NCI-H187 (cell line): ENCODE data around the gene NRAS.

Source experiments
- DNase-seq, 2 experiments: peaks; one replicate each; lab custom pipeline; 2025; lab: John Stamatoyannopoulos, UW

The NRAS gene

GRCh38 chr1:114677691-114678090, 38.9 kb downstream of the NRAS start:
- DNase-seq = no peak

DNA sequence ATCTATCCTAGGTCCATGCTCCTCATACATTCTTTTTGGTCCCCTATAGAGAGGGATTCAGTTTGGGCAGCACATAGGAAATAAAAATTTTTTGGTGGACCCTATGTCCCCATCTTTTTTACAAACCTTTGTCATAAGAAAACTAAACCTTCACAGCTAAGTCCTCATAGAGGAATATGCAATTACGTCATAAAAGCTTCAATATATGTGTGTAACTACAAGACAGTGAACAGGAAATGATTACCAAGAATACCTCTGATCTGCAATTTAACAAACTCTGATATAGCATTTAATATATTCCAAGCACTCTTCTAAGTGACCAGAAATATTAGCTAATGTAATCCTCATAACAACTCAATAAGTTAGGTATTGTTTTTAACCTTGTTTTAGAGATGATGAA, 40.5 kb downstream of the NRAS start:
- no peak for DNase-seq

- DNase-seq = no peak
Observed at GRCh38 chr1:114671939-114672275, 44.7 kb downstream of the NRAS start.

DNA sequence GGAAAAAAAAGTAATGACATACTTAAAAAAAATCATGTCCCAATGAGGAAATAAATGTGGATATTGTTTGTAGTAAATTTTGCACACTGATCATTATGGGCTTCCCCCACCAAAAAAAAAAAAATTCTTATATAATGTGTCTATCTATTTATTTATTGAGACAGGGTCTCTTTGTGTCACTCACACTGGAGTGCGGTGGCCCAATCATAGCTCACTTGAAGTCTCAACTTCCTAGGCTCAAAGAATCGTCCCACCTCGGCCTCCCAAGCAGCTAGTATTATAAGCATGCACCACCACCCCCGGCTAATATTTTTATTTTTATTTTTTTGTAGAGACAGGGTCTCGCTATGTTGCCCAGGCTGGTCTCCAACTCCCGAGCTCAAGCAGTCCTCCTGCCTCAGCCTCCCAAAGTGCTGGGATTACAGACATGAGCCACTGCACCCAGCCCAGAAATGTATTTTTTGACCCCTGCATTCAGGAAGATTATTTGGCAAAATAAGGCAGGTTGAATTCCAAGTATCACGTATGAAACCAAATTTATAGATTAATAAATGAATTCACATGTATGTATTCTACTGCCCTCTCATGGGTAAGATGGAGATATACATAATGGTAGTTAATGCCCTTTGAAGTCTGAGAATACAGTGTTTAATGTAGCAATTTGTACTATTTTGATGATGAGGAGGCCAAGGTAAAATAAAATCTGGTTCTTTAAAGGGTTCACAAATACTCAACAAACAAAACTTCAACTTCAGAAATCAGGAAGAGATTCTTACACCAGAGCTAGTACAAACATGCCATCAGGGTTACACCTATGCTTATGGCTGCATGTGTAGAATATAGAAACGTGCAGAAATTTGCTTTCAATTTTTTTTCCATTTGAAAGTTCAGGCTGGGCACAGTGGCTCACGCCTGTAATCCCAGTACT, 45.3 kb downstream of the NRAS start:
- no peak for DNase-seq

GRCh38 chr1:114670083-114671010, 46.2 kb downstream of the NRAS start:
- DNase-seq = peak; percentile 43 to 57

GRCh38 chr1:114669562-114670082, 46.9 kb downstream of the NRAS start, which contains the start of gene DENND2C:
DENND2C (minus strand) TSS chr1:114670049; CDS start chr1:114625984, 44,065 bp downstream.
- peak in 1 of 2 experiments; percentile 57 for DNase-seq

GRCh38 chr1:114668784-114669561, 47.6 kb downstream of the NRAS start:
- no peak for DNase-seq

DNA sequence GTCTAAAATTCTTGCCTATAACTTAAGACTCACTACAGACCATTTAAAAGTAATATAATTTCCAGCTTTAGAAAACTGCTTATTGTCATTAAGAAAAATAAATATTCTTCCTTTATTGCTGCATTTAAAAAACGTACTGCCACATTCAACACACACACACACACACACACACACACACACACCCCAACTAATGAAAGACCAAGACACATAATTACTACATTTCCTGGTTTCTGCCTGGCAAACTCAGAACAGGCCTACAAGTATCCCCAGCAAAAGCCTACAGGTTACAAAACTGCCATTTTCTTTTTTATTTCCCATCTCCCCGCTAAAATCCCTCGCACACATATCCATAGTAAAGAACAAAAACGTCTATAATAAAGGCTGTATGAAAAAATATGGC, 48.2 kb downstream of the NRAS start:
- DNase-seq = no peak

DNA sequence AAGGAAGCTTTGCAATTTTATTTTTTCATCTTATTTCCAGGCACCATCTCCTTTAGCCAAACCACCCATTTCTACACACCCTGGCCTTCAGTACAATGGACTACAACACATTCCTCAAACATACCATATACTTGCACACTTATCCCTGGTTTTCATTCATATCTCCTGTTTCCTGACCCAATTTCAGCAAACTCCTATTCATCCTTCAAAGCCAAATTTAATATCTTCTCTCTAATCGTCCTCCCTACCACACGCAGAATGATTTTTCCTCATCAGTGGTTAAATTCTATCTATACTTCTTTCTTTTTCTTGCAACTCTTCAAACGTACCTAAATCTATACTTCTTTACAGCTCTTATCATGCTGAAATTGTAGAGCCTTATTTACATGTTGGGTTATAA, 49.6 kb downstream of the NRAS start:
- no peak for DNase-seq

DNA sequence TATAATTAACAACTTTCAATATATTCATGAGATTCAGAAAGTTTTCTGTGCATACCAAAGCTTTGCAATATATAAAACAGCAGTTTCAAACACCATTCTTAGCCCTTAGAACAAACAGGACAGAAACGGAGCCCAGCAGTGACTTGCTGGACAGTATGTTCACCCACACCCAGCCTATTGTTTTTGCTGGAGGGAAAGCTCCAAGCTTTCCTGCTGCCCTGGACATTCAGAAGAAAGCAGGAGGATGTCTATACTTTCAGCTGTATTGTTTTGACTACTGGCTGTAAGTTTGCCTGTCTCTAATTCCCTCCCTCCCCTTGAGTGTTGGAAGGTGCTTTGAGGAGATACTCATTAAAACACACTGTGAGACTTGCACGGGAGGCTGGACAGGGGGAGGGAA, 56.3 kb downstream of the NRAS start:
- DNase-seq = no peak
